Stimulated activated naive CD8-positive, alpha-beta T cell treated with anti-CD3 and anti-CD28 coated beads, Interleukin-15, Interleukin-2, amounts not matched to agents 100 U/mL and 50 U/mL, for 24 hours (primary cell): Measurements from ENCODE around the gene COMT.

Experiments
- ATAC-seq: fragments of 150-1000 bp; cut with Tn5 transposase; one replicate; pipeline ENCODE4 v1.10.0; 2021
- DNase-seq: peaks from one replicate; pipeline ENCODE4 v3.0.0; 2021

The COMT gene

GRCh38 chr22:19982991-19983578 lies 41.5 kb downstream of the COMT start:
- no peak for ATAC-seq
- no peak for DNase-seq

- ATAC-seq (no peak), DNase-seq (no peak)
These were observed 42.2 kb downstream of the COMT start for GRCh38 chr22:19983741-19984140.

GRCh38 chr22:19984201-19984753 lies 42.7 kb downstream of the COMT start:
- peak; percentile 7 for ATAC-seq
- DNase-seq = peak; percentile 29

GRCh38 chr22:19984851-19985811 lies 43.6 kb downstream of the COMT start:
- no peak for DNase-seq
- no peak for ATAC-seq

GRCh38 chr22:19986011-19986409 lies 44.4 kb downstream of the COMT start:
- DNase-seq = no peak
- no peak for ATAC-seq

- DNase-seq (peak; percentile 79), ATAC-seq (peak; percentile 73)
These were observed 45.1 kb downstream of the COMT start for GRCh38 chr22:19986410-19987341.

- DNase-seq = no peak
- ATAC-seq = no peak
These were observed 46.1 kb downstream of the COMT start for GRCh38 chr22:19987394-19988306.

- no peak for DNase-seq
- no peak for ATAC-seq
These were observed 46.8 kb downstream of the COMT start for GRCh38 chr22:19988331-19988808.

- no peak for DNase-seq
- ATAC-seq = no peak
These were observed 47.6 kb downstream of the COMT start for GRCh38 chr22:19988965-19989724.

GRCh38 chr22:19989725-19990067 lies 48.1 kb downstream of the COMT start:
- DNase-seq = no peak
- ATAC-seq = no peak

GRCh38 chr22:19990188-19990587 lies 48.6 kb downstream of the COMT start:
- no peak for ATAC-seq
- DNase-seq = no peak

- DNase-seq (no peak), ATAC-seq (no peak)
These were observed 49.2 kb downstream of the COMT start for GRCh38 chr22:19990609-19991394.

GRCh38 chr22:19991395-19991644 lies 49.7 kb downstream of the COMT start:
- ATAC-seq (no peak), DNase-seq (no peak)

- DNase-seq = no peak
- ATAC-seq = no peak
These were observed 50.3 kb downstream of the COMT start for GRCh38 chr22:19991645-19992451.

GRCh38 chr22:19992481-19992911 lies 50.9 kb downstream of the COMT start:
- no peak for DNase-seq

GRCh38 chr22:19992921-19993355 lies 51.4 kb downstream of the COMT start:
- DNase-seq (no peak), ATAC-seq (no peak)

More at GRCh38 chr22:19992481-19992911, 50.9 kb downstream of the COMT start:
- no peak for ATAC-seq

- ATAC-seq = no peak
- no peak for DNase-seq
These were observed 52.4 kb downstream of the COMT start for GRCh38 chr22:19993926-19994325.

- DNase-seq (no peak), ATAC-seq (no peak)
These were observed 53.5 kb downstream of the COMT start for GRCh38 chr22:19994851-19995610.
